ENCODE data around the gene DNAJC15. TPM values are rescaled to one million over a fixed set of nuclear protein-coding genes. Genes with fewer than 3 reads are reported as not detected.

Gene DNAJC15
- total and polyA plus RNA-seq, 2 of the 8 experiments (the other 6 are each of a cell fraction or from before 2014, with no cell fraction given), result 5.8 to 20.8 TPM

DNA sequence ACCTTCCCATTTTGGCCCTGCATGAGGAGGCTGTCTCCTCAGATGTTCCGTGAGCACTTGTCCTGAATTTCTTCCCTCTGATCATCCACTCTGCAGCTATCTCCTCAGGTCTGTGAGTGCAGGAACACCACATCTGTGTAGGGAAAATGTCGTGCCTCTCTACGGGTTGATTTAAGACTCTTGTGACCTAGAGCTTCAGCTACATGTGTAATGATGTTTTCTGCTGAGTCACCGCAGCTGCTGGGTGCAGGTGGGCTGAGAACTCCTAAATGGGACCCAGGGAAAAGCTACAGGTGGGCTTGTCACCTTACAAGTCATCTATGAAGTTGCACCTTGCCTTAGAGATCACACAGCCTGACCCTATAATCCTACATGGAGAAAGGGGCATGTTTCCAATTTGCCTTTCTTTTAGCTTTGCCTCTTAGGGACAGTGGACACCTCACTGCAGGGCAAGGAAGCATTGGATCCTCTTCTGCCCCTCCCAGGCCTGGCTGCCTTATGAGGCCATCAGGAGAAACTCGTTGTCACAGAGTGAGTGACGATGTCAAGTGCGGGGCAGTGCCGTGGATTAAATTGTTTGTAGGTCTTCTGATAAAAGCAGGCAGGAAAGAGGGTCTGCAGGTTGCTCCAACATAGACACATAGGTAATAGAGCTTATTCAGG, 122.3 kb downstream of the DNAJC15 start (continued):
- no peak for TF ChIP-seq HDAC2 (IDR thresholded peaks at IDR 0.05; ENCODE audit: borderline replicate concordance in 1 of 2, low read depth in 2 of 2, low read length in 2 of 2)
- no peak for TF ChIP-seq SIRT6 (IDR thresholded peaks at IDR 0.05; ENCODE audit: low read length)
- peak; percentile 40; the same call in 1 of the 2 replicates for TF ChIP-seq MAFK (IDR thresholded peaks at IDR 0.05; ENCODE audit: low read depth, low read length)
